ENCODE measurements around the gene UMOD. TPM values are rescaled to one million over a fixed set of nuclear protein-coding genes. Genes with fewer than 3 reads are reported as not detected.
A peak's percentile ranks its signal among the peaks of the same experiment; 100 is the strongest.

Gene UMOD
- total and polyA plus RNA-seq, 2 donors (not counting 3 experiments of a cell fraction or from before 2014, with no cell fraction given): not detected

- dilution Hi-C loops (cut with MboI; ENCODE audit: extremely low pct_ligation_motif_present, low sequenced_read_pairs) (no loop called here), intact Hi-C loops (cut with micrococcal nuclease) (no loop called here)
- Histone ChIP-seq H3K9me1 (replicated peaks; ENCODE audit: control insufficient read depth, extremely low read depth, insufficient read depth, low read length) (no peaks in the 10 kb centered on the region), H3K9me3 (replicated peaks; ENCODE audit: control insufficient read depth, insufficient read depth, low read length) (no peaks in the 10 kb centered on the region), H3K4me1 (ENCODE audit: control insufficient read depth, extremely low read depth, insufficient read depth, low read length) (no peaks in the 10 kb centered on the region), H3K9ac (replicated peaks; ENCODE audit: extremely low read depth, insufficient read depth, low read length) (no peak overlapping the region), H3K27ac (ENCODE audit: insufficient read depth, low read depth, low read length) (no peak overlapping the region), H3K4me3 (replicated peaks in 1 of 3; ENCODE audit: insufficient read depth in 1 of 3, low read depth in 1 of 3, low read length in 3 of 3) (no peak overlapping the region), H4K20me1 (replicated peaks; ENCODE audit: control insufficient read depth, extremely low read depth, insufficient read depth, low read length) (no peaks in the 10 kb centered on the region), H3K36me3 (ENCODE audit: control insufficient read depth in 2 of 2, extremely low read depth in 1 of 2, insufficient read depth in 2 of 2, low read length in 2 of 2) (no peaks in the 10 kb centered on the region), H3K4me2 (ENCODE audit: insufficient read depth, low read length) (no peak overlapping the region), H3K79me2 (ENCODE audit: control insufficient read depth, insufficient read depth, low read length) (no peaks in the 10 kb centered on the region), H2AFZ (ENCODE audit: low read depth, low read length) (no peak overlapping the region), H3K27me3 (ENCODE audit: control insufficient read depth in 2 of 2, insufficient read depth in 2 of 2, low read length in 2 of 2) (no peaks in the 10 kb centered on the region)
- no peak for FAIRE-seq
- TF ChIP-seq POLR2A (IDR thresholded peaks at IDR 0.05; ENCODE audit: low read depth, low read length): no peak
- no peak for TF ChIP-seq FOS (IDR thresholded peaks at IDR 0.05; ENCODE audit: borderline replicate concordance, insufficient read depth, low read length)
- no peak for TF ChIP-seq EZH2 (IDR thresholded peaks at IDR 0.05; ENCODE audit: borderline replicate concordance, low read depth, low read length, severe bottlenecking)
- TF ChIP-seq, protein P1, sequence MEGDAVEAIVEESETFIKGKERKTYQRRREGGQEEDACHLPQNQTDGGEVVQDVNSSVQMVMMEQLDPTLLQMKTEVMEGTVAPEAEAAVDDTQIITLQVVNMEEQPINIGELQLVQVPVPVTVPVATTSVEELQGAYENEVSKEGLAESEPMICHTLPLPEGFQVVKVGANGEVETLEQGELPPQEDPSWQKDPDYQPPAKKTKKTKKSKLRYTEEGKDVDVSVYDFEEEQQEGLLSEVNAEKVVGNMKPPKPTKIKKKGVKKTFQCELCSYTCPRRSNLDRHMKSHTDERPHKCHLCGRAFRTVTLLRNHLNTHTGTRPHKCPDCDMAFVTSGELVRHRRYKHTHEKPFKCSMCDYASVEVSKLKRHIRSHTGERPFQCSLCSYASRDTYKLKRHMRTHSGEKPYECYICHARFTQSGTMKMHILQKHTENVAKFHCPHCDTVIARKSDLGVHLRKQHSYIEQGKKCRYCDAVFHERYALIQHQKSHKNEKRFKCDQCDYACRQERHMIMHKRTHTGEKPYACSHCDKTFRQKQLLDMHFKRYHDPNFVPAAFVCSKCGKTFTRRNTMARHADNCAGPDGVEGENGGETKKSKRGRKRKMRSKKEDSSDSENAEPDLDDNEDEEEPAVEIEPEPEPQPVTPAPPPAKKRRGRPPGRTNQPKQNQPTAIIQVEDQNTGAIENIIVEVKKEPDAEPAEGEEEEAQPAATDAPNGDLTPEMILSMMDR (IDR thresholded peaks at IDR 0.05; ENCODE audit: extremely low read depth in 1 of 2, insufficient read depth in 1 of 2, low read depth in 1 of 2, low read length in 2 of 2): no peak
- TF ChIP-seq JUN (IDR thresholded peaks at IDR 0.05; ENCODE audit: borderline replicate concordance, insufficient read depth, insufficient read length, low read depth): no peak
- TF ChIP-seq MYC (IDR thresholded peaks at IDR 0.05; ENCODE audit: low read depth, low read length): no peak
- no peak for TF ChIP-seq GATA2 (IDR thresholded peaks at IDR 0.05; ENCODE audit: insufficient read depth, insufficient read length, low read depth, low read length)
- TF ChIP-seq POLR2AphosphoS5 (IDR thresholded peaks at IDR 0.05; ENCODE audit: insufficient read depth, low read depth, low read length): no peak
- TF ChIP-seq, protein P2, sequence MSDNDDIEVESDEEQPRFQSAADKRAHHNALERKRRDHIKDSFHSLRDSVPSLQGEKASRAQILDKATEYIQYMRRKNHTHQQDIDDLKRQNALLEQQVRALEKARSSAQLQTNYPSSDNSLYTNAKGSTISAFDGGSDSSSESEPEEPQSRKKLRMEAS (IDR thresholded peaks at IDR 0.05; ENCODE audit: insufficient read depth, insufficient read length): no peak
- CTCF ChIA-PET: interaction anchor here (0.5 to 1.0 kb wide), 2 partner anchors 8 to 60 kb away, joined by 4 read pairs; no protein-coding TSS in a partner anchor
- POLR2A ChIA-PET: no interaction called here
- no TSS peak for BruUV-seq (replicated peaks)
- peak; percentile 24 for DNase-seq (ENCODE audit: low read depth, low spot score)
Measured at GRCh38 chr16:20393801-20394577, 41.5 kb upstream of the UMOD start.
